Activated CD4-positive, CD25-positive, alpha-beta regulatory T cell treated with anti-CD3 and anti-CD28 coated beads, Interleukin-2, amount 50 U/mL, for 72 hours (primary cell): ENCODE data around the gene FOXJ3.

ENCODE experiments used
- DNase-seq: peaks from one replicate; pipeline ENCODE4 v3.0.0; 2021

Gene FOXJ3

GRCh38 chr1:42139444-42139843 lies 195.6 kb downstream of the FOXJ3 start:
- DNase-seq: no peak

GRCh38 chr1:42138586-42138985 lies 196.4 kb downstream of the FOXJ3 start:
- DNase-seq: no peak

GRCh38 chr1:42137766-42138165 lies 197.3 kb downstream of the FOXJ3 start:
- DNase-seq: no peak

GRCh38 chr1:42136466-42136865 lies 198.6 kb downstream of the FOXJ3 start:
- DNase-seq: no peak

GRCh38 chr1:42135426-42135825 lies 199.6 kb downstream of the FOXJ3 start:
- no peak for DNase-seq

- DNase-seq: no peak
Observed at GRCh38 chr1:42133809-42134526, 201.1 kb downstream of the FOXJ3 start.

GRCh38 chr1:42133390-42133789 lies 201.6 kb downstream of the FOXJ3 start:
- no peak for DNase-seq

GRCh38 chr1:42130061-42130660 lies 204.9 kb downstream of the FOXJ3 start:
- DNase-seq: no peak

GRCh38 chr1:42128964-42129363 lies 206.1 kb downstream of the FOXJ3 start:
- DNase-seq: no peak

GRCh38 chr1:42128499-42128898 lies 206.5 kb downstream of the FOXJ3 start:
- no peak for DNase-seq

- no peak for DNase-seq
Observed at GRCh38 chr1:42127767-42128166, 207.3 kb downstream of the FOXJ3 start.
